HG02840 (cell line): ENCODE data around the gene MIS18BP1.
A peak's percentile ranks its signal among the peaks of the same experiment; 100 is the strongest.
"Not testable (repeated sequence)": the region's sequence is repeated elsewhere in the genome, so short reads cannot be mapped to it uniquely, and the experiment has no call there.

Experiments
- ATAC-seq: cut with Tn5 transposase; IDR thresholded peaks from one replicate; pipeline ENCODE4 v1.9.1; 2021; ENCODE audit warnings: mild to moderate bottlenecking, moderate library complexity, moderate number of reproducible peaks; ENCODE audit not compliant: unreplicated experiment, low FRiP score

The MIS18BP1 gene

GRCh38 chr14:45246691-45247090 lies 6.3 kb downstream of the MIS18BP1 start:
- ATAC-seq, result no peak

DNA sequence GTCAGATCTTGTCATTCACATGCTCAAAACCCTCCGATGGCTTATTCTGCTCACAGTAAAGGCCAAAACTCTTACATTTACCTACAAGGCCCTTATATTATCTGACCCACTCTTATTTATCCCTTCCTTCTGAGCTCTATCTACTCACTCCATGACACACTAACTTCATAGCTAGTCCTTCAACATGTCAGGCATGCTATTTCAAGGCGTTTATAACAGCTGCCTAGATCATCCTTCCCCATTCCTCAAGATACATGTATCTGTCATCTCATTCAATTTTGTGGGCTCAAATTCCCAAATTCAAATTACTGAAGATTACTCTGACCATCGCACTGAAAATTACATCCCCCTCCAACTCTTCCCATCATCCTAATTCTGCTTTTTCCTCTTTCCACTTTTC lies 6.9 kb downstream of the MIS18BP1 start:
- ATAC-seq, result no peak

- ATAC-seq, result no peak
These were observed 10.3 kb downstream of the MIS18BP1 start for GRCh38 chr14:45242706-45243105.

DNA sequence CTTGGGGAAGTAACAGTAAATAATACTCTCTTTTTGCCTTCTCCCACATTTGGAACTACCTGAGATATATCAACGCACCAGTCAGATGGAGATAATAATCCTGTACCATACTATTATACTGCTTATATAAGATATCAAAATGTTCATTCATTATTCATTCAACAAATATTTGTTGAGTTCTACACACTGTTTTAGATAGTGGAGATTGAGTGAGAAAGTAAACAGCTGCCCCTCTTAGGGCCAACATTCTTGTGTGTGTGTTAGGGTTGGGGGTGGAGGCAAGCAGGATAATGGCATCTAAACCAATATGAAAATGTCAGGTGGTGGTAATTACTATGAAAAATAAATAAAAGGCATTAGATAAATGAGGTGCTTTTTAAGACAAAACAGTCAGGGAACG lies 14.0 kb downstream of the MIS18BP1 start:
- no peak for ATAC-seq

GRCh38 chr14:45227566-45227965 lies 25.4 kb downstream of the MIS18BP1 start:
- no peak for ATAC-seq

- ATAC-seq, result no peak
These were observed 30.3 kb downstream of the MIS18BP1 start for GRCh38 chr14:45222485-45223262.

DNA sequence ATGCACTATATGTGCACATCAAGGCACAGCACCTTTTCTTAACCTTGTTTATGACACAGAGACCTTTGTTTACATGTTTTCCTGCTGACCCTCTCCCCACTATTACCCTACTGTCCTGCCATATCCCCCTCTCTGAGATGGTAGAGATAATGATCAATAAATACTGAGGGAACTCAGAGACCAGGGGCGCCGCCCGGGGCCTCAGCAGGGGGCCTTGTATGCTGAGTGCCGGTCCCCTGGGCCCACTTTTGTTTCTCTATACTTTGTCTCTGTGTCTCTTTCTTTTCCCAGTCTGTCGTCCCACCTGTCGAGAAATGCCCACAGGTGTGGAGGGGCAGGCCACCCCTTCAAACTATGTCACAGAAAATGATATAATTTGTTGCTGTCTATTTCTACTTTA lies 38.7 kb downstream of the MIS18BP1 start:
- not testable (repeated sequence) for ATAC-seq

DNA sequence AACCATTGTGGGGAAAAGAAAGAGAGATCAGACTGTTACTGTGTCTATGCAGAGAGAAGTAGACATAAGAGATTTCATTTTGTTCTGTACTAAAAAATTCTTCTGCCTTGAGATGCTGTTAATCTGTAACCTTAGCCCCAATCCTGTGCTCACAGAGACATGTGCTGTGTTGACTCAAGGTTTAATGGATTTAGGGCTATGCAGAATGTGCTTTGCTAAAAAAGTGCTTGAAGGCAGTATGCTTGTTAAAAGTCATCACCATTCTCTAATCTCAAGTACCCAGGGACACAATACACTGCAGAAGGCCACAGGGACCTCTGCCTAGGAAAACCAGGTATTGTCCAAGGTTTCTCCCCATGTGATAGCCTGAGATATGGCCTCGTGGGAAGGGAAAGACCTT lies 39.3 kb downstream of the MIS18BP1 start:
- not testable (repeated sequence) for ATAC-seq

- no peak for ATAC-seq
These were observed 40.8 kb downstream of the MIS18BP1 start for GRCh38 chr14:45212231-45212630.

- ATAC-seq, result no peak
These were observed 41.7 kb downstream of the MIS18BP1 start for GRCh38 chr14:45211295-45211694.

DNA sequence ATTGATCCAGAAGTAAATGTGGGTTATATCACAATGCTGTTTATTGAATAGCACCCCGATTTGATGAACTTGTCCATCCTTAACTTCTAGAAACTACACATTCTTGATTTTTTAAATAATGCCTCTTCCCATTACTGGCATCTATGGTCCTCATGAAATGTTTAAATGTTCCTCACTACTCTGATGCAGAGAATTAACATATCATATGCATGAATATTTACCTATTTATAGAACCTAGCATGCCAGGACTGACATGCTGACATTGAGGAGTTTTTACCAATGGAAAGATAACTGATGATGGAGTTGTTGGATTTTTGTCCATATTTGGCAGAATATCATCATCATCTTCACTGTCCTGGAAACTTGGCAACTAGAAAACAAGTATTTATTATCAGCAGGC lies 42.8 kb downstream of the MIS18BP1 start:
- ATAC-seq, result no peak

DNA sequence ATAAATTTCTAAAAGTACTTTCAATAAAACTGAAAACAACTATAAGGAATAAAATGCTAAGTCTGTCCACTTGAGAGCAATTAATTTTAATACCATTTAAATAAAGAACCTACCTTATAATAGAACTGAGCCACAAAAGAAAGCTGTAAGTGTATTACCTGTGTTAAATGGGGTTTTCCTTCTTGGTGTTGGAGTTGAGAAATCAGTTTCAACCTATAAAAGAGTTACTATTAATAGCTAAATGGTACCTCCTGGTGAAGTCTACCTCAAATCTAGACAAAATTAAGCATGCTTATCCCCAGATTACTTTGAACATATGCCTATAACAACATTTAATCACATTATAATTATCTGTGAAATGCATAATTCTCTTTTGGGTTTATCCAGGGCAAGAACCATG lies 48.8 kb downstream of the MIS18BP1 start:
- no peak for ATAC-seq

DNA sequence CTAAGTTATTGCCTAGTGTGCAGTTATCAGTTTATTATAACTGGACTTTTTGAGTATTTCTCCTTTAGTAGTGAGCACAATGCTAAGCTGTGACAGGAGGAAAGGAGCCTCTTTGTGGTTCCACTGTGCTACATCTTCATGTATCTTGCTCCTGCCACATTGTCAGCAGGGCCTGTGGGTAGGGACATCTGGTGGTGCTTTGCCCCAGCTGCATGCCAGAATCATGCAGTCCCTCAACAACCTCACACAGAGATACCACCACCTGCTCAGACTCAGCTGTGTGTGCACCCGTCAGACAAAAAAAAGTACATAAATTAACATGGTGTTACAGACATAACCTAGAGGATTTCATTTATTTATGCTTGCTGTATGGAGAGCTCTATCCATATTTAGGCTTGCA lies 51.1 kb downstream of the MIS18BP1 start:
- ATAC-seq, result peak; percentile 56

- no peak for ATAC-seq
These were observed 53.8 kb downstream of the MIS18BP1 start for GRCh38 chr14:45199230-45199629.

GRCh38 chr14:45198551-45198950 lies 54.5 kb downstream of the MIS18BP1 start:
- no peak for ATAC-seq

DNA sequence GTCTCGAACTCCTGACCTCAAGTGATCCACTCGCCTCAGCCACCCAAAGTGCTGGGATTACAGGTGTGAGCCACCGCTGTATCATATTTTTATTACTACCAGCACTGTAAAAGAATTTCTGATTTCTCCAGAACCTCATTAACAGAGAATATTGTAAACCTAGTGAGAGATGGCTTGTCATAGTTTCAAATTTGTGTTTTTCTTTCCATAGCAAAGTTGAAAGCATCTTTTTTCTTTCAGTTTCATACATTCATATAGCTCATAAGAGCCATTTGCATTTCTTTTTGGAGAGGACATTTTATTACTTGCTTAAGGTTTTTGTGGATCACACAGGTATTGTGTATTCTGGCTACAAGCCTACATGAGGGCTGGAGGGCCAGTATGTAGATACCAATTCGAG lies 58.0 kb downstream of the MIS18BP1 start:
- ATAC-seq, result no peak

DNA sequence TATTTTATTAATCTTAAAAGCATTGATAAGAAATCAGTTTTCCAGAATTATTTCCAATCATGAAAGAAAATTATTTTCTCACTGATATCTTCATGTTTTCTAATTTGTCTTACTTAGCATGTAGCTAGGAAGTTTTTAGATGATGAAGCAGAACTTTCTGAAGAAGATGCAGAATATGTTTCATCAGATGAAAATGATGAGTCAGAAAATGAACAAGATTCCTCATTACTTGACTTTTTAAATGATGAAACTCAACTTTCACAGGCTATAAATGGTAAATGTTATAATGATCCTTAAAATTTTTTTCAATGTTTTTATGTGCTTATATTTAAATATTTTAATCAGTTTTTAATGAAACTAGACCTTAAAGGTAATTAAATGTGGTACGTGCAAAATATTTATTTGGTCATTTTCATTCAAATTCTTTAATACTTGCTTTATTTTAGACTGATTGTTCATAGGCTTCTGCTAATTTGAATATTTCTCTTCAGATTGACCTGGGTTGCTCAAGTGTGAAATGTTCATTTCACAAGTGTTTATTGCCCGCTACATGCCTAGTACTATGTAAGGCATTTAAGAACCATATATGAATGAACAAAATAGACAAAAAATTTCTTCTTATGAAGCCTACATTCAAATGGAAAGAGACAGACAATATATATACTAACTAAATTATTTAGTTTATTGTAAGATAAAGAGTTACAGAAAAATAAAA lies 67.7 kb downstream of the MIS18BP1 start:
- no peak for ATAC-seq

GRCh38 chr14:45181806-45182205 lies 71.2 kb downstream of the MIS18BP1 start:
- ATAC-seq, result no peak

- no peak for ATAC-seq
These were observed 71.7 kb downstream of the MIS18BP1 start for GRCh38 chr14:45181329-45181728.

DNA sequence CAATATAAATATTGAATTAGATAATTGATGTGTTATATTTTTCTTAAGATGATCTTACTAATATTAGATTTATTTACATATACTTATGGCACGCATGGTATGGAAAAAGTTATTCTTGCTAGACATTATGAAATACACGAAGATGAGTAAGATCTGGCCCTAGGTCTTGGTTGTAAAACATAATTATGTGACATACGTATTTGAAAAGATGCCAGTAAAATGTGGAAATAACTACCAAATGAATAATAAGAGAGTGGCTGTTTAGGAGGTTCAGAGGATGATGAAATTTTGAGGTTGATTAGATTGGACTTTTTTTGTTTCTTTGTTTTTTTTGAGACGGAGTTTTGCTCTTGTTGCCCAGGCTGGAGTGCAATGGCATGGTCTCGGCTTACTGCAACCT lies 75.9 kb downstream of the MIS18BP1 start:
- no peak for ATAC-seq

DNA sequence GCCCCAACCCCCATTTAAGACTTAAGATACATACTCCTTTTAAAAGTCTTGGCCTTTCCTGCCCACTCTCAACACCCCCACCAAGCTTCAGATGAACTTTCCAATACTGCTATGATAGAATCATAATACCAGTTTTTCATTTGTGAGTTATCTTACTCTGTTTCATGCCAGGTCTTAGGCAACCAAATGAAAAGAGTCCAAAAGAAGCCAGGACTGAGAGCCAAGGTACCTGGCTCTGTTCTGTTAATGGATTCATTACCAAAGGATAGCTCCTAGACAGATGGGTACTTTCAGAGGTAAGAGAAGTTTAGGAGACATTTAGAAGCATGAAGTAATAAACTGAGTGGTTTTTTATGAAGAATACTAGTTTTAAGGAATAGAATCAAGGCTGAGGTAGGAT lies 83.1 kb downstream of the MIS18BP1 start:
- no peak for ATAC-seq

- ATAC-seq, result no peak
These were observed 96.9 kb downstream of the MIS18BP1 start for GRCh38 chr14:45156067-45156466.
